Measurements from ENCODE around the gene TNFRSF25. TPM values are rescaled to one million over a fixed set of nuclear protein-coding genes. Genes with fewer than 3 reads are reported as not detected.
A peak's percentile ranks its signal among the peaks of the same experiment; 100 is the strongest.

TNFRSF25 gene
- total and polyA plus RNA-seq, 2 experiments from 2014 or later, result 7.1 to 14.0 TPM

- WGBS (ENCODE audit: low lambda C conversion rate, missing lambda C conversion rate), result 90% methylated on average over 14 of the region's 14 CpGs
- H3K9me3 ChIP-seq (ENCODE audit: low read depth), result no peaks in the 10 kb centered on the region
- TF ChIP-seq EZH2phosphoT487 (IDR thresholded peaks at IDR 0.05; ENCODE audit: low read depth, severe bottlenecking, unreplicated experiment), result no peak
- TF ChIP-seq EZH2 (IDR thresholded peaks at IDR 0.05; ENCODE audit: borderline replicate concordance), result no peak
- H3K4me3 ChIP-seq, result no peak overlapping the region
- no peak overlapping the region for H3K27ac ChIP-seq
- no peak overlapping the region for H3K4me2 ChIP-seq
- H3K4me1 ChIP-seq (ENCODE audit: insufficient read depth), result peaks cover 6% of the 10 kb centered on the region
- H4K20me1 ChIP-seq (ENCODE audit: insufficient read depth, poor library complexity, severe bottlenecking), result no peaks in the 10 kb centered on the region
- no peak for DNase-seq (ENCODE audit: low spot score)
- no peaks in the 10 kb centered on the region for H3K27me3 ChIP-seq
- H3K79me2 ChIP-seq, result peaks cover 21% of the 10 kb centered on the region
- H3K36me3 ChIP-seq (replicated peaks; ENCODE audit: insufficient read depth, low read depth), result no peaks in the 10 kb centered on the region
- H3K9me2 ChIP-seq (replicated peaks; ENCODE audit: insufficient read depth), result no peaks in the 10 kb centered on the region
- H2AFZ ChIP-seq, result no peak overlapping the region
Measured at GRCh38 chr1:6483017-6483760, 17.2 kb upstream of the TNFRSF25 start.

GRCh38 chr1:6481820-6482219 is 15.8 kb upstream of the TNFRSF25 start:
- Histone ChIP-seq H3K27me3 (no peaks in the 10 kb centered on the region), H3K79me2 (peaks cover 21% of the 10 kb centered on the region), H2AFZ (no peak overlapping the region), H3K36me3 (replicated peaks; ENCODE audit: insufficient read depth, low read depth) (no peaks in the 10 kb centered on the region), H3K4me3 (no peak overlapping the region), H4K20me1 (ENCODE audit: insufficient read depth, poor library complexity, severe bottlenecking) (no peaks in the 10 kb centered on the region), H3K4me1 (ENCODE audit: insufficient read depth) (peaks cover 13% of the 10 kb centered on the region), H3K27ac (no peak overlapping the region), H3K9me2 (replicated peaks; ENCODE audit: insufficient read depth) (no peaks in the 10 kb centered on the region), H3K9me3 (ENCODE audit: low read depth) (no peaks in the 10 kb centered on the region), H3K4me2 (no peak overlapping the region)
- whole genome bisulfite sequencing (ENCODE audit: low lambda C conversion rate, missing lambda C conversion rate), result 93% methylated on average over 5 of the region's 5 CpGs
- TF ChIP-seq EZH2phosphoT487 (IDR thresholded peaks at IDR 0.05; ENCODE audit: low read depth, severe bottlenecking, unreplicated experiment), result no peak
- no peak for TF ChIP-seq EZH2 (IDR thresholded peaks at IDR 0.05; ENCODE audit: borderline replicate concordance)
- no peak for TF ChIP-seq CTCF (IDR thresholded peaks at IDR 0.05; ENCODE audit: poor library complexity)
- no peak for DNase-seq (ENCODE audit: low spot score)

GRCh38 chr1:6477039-6477820 is 11.3 kb upstream of the TNFRSF25 start:
- H3K4me2 ChIP-seq, result no peak overlapping the region
- peaks cover 19% of the 10 kb centered on the region for H3K4me1 ChIP-seq (ENCODE audit: insufficient read depth)
- no peak for TF ChIP-seq EZH2 (IDR thresholded peaks at IDR 0.05; ENCODE audit: borderline replicate concordance)
- TF ChIP-seq EZH2phosphoT487 (IDR thresholded peaks at IDR 0.05; ENCODE audit: low read depth, severe bottlenecking, unreplicated experiment), result no peak
- TF ChIP-seq CTCF (IDR thresholded peaks at IDR 0.05; ENCODE audit: poor library complexity), result no peak
- no peaks in the 10 kb centered on the region for H3K79me2 ChIP-seq
- WGBS (ENCODE audit: low lambda C conversion rate, missing lambda C conversion rate), result 73% methylated on average over 24 of the region's 24 CpGs
- no peaks in the 10 kb centered on the region for H3K9me2 ChIP-seq (replicated peaks; ENCODE audit: insufficient read depth)
- H4K20me1 ChIP-seq (ENCODE audit: insufficient read depth, poor library complexity, severe bottlenecking), result no peaks in the 10 kb centered on the region
- no peak overlapping the region for H3K4me3 ChIP-seq
- H3K27me3 ChIP-seq, result no peaks in the 10 kb centered on the region
- no peaks in the 10 kb centered on the region for H3K36me3 ChIP-seq (replicated peaks; ENCODE audit: insufficient read depth, low read depth)
- no peak overlapping the region for H2AFZ ChIP-seq
- H3K9me3 ChIP-seq (ENCODE audit: low read depth), result no peaks in the 10 kb centered on the region
- peak overlapping the region; percentile 96 for H3K27ac ChIP-seq
- DNase-seq (ENCODE audit: low spot score), result no peak

GRCh38 chr1:6476483-6476882 is 10.5 kb upstream of the TNFRSF25 start:
- no peaks in the 10 kb centered on the region for H3K36me3 ChIP-seq (replicated peaks; ENCODE audit: insufficient read depth, low read depth)
- peak; percentile 79 for DNase-seq (ENCODE audit: low spot score)
- H2AFZ ChIP-seq, result no peak overlapping the region
- no peaks in the 10 kb centered on the region for H4K20me1 ChIP-seq (ENCODE audit: insufficient read depth, poor library complexity, severe bottlenecking)
- no peak for TF ChIP-seq EZH2 (IDR thresholded peaks at IDR 0.05; ENCODE audit: borderline replicate concordance)
- no peak for TF ChIP-seq EZH2phosphoT487 (IDR thresholded peaks at IDR 0.05; ENCODE audit: low read depth, severe bottlenecking, unreplicated experiment)
- TF ChIP-seq CTCF (IDR thresholded peaks at IDR 0.05; ENCODE audit: poor library complexity), result no peak
- peak overlapping the region; percentile 39 for H3K4me2 ChIP-seq
- peaks cover 19% of the 10 kb centered on the region for H3K4me1 ChIP-seq (ENCODE audit: insufficient read depth)
- no peaks in the 10 kb centered on the region for H3K9me2 ChIP-seq (replicated peaks; ENCODE audit: insufficient read depth)
- H3K9me3 ChIP-seq (ENCODE audit: low read depth), result no peaks in the 10 kb centered on the region
- H3K27ac ChIP-seq, result peak overlapping the region; percentile 96
- 75% methylated on average over 5 of the region's 5 CpGs for WGBS (ENCODE audit: low lambda C conversion rate, missing lambda C conversion rate)
- H3K27me3 ChIP-seq, result no peaks in the 10 kb centered on the region
- no peaks in the 10 kb centered on the region for H3K79me2 ChIP-seq
- no peak overlapping the region for H3K4me3 ChIP-seq
